GM21717 (cell line): ENCODE measurements around the gene SCAMP1.

Source experiments
- ATAC-seq: cut with Tn5 transposase; IDR thresholded peaks from one replicate; pipeline ENCODE4 v1.9.1; 2021; ENCODE audit warnings: mild to moderate bottlenecking, moderate library complexity; ENCODE audit not compliant: unreplicated experiment

Gene SCAMP1

DNA sequence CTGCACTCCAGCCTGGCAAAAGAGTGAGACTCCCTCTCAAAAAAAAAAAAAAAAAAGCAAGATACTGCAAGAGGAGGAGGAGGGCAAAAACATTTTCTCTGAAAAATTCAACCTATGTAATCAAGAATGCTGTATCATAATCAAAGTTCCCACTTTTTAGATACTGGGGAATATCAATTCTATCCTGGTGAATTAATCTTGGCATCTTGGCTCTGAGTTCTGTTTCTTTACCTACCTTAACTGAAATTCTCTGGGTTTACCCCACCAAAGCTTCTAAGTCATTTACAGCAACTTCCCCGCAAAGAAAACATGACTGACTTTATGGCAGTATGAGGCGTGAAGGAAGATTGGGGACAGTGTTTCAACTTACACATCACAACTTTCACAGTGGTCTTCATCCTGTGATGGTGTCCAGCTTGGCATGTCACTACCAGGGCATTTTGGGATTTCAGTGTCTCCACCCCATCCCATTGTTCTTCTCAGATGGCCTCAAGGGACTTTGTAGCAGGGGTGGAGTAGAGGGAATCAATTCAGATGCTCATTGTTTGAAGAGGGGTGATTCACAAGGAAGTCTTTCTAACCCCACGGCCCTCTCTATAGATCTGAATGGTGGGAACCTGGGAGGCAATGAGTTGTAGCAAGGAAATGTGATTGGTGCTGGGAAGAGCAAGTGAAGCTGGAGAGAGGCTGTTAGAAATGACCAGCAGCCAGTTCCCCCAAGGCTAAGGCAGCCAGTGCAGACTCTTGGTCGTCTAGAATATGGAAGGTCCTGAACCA is 130.5 kb downstream of the SCAMP1 start:
- no peak for ATAC-seq

DNA sequence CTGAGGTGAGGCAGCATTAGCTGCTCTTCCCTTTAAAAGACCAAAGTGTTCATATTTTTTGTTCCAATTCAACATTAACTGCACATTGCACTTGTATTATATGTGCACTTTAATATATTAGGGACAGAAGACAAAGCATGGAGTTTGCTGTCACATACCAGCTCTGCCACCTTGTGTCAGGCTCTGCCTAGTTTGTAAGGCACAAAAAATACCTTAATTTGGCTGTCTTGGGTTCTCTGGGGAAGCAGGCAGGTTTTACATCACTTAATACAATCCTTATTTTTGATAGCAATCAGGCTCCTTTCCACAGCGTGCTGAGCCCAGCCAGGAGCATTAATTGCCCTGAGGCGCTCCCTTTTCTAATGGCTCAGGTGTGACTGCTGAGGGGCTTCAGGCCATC is 131.8 kb downstream of the SCAMP1 start:
- no peak for ATAC-seq

DNA sequence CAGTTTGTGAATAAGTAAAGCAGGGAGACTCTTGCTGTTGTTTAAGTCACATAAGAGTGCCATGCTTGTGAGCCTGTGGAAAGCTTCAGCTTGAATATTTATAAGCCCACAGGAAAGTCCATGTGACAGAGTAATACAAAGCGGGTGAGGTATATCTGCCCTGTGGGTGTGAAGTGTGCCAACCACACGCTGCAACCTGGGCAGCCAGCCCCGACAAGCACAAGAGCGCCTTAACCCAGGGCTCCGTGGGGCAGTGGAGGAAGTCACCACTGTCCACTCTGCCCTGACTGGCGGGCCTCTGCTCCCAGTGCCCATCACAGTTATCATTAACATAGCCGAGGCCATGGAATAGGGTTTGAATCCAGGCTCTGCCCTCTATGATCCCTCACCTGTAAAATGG is 132.2 kb downstream of the SCAMP1 start:
- no peak for ATAC-seq

DNA sequence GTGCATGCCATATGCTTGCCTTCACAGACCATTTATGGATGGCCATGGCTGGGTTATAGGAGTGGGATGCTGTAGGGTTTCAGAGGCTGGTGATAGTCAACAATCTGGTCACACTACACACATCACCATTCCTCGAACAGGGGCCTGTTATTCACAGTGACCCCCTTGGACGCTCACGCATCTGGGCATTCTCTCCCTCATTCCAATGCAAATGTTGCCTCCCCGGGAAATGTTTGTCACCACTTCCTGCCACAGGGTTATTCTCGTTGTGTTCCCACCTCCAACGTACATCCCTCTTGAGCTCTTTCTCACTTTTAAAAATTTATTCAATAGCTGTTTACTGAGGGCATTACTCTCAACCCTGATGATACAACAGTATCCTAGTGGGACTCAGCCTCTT is 135.4 kb downstream of the SCAMP1 start:
- no peak for ATAC-seq

DNA sequence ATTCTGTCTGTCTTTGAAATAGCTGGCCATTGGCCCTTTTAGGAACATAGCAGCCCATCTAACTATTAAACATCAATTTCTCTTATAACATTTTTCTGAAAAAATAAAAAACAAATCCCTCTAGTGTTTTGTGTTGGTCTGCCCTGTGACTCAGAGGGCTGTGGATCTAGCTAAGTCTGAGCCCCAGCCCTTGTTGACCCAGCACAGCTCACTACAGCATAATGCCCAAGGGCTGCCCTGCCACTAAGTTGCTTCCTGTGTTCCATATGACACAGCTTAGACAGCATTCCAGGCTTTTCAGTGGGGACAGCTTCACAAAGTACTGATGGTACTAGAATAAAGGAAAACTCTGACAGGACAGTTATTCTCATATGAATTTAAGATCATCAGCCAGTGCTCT is 136.0 kb downstream of the SCAMP1 start:
- no peak for ATAC-seq

DNA sequence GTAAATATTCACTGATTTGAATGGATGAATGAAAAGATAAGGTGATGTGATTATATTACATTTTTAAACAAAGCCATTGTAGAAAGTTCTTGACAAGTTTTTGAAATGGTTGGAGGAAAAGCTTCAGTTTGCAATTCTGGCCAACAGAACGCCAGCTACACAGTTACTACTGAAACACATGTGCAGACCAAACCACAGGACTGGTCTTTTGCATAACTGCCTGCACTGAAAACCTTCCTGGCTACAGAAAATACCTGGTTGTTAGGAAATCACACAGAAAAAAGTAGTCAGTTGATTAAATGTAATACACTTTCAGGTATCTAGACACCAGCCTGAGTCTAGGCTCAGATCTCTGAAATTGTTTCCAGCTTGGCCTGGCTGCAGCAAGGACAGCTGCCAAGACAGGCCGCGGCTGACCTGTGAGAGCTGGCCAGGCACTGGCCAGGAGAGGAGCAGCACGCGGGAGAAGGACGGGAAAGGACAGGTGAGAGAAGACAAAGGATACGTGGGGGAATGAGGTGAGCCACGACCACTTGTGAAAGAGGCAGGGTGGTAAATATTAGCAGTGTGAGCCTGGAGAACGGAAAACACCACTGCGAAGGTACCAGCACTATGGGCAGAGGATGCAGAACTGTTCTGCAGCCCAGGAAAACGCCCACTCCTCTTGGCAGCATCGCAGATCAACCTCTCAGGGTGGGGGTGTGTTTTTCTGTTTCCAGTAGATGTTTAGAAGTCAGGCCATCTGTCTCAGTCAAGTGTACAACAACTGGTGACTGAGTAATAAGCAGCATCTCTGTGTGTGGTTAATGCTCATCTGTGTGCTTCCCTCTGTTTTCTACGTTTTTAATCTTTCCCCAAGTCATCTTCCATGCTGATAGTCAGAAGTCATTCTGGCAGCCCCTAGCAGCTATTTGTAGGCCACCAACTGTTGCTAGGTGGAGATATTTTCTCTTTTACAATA is 137.4 kb downstream of the SCAMP1 start:
- no peak for ATAC-seq

DNA sequence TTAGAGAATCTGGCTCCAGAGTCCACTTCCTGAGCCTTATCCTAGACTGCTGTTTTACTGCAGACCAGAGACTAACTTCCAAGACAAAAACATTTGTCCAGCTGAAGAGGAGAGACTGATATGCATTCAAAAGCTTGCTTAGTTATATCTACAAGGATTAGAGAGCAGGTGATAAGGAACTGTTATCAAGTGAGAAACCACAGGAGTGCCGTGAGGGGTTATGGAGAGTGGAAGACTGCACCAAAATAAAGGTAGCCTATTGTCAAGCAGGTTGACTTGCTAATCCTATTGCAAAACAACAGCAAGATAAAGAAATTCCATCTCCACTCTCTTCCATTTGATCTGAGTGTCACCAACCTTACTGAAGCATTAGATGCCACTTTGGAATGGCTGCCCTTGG is 139.1 kb downstream of the SCAMP1 start:
- ATAC-seq: no peak

DNA sequence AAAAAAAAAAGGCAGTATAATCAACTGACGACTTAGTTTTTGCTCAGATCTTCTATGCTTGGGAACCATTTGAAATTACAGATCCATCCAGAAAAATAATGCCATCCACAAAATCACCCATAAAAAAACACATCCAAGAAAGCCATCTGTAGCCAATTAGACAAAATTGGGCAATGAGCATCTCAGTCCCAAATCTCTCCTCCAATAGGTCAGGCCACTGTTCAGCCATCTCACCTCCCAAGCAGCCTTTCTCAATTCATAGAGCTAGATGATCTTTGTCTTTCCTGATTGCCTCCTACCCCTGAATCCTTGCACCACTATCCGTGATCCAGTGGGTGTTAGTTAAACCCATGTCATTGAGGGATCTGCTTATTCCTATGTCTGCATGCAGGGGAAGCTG is 139.6 kb downstream of the SCAMP1 start:
- ATAC-seq: no peak

DNA sequence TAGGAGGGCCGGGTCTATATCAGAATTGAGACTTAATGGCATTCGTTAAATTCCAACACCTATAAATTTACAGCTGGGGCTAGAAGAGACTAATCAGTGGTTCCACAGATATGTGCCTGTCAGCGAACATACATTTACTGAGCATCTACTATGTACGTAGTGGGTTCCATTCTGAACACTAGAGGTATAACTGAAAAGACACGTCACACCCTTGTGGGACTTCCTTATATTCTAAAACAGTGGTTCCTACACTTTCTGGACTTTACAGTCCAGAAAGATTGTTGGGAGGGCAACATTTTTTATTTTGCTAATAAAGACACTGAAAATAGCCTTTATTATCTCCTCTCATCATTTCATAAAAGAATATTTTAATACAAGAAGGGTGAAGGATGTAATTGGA is 140.5 kb downstream of the SCAMP1 start:
- ATAC-seq: no peak

DNA sequence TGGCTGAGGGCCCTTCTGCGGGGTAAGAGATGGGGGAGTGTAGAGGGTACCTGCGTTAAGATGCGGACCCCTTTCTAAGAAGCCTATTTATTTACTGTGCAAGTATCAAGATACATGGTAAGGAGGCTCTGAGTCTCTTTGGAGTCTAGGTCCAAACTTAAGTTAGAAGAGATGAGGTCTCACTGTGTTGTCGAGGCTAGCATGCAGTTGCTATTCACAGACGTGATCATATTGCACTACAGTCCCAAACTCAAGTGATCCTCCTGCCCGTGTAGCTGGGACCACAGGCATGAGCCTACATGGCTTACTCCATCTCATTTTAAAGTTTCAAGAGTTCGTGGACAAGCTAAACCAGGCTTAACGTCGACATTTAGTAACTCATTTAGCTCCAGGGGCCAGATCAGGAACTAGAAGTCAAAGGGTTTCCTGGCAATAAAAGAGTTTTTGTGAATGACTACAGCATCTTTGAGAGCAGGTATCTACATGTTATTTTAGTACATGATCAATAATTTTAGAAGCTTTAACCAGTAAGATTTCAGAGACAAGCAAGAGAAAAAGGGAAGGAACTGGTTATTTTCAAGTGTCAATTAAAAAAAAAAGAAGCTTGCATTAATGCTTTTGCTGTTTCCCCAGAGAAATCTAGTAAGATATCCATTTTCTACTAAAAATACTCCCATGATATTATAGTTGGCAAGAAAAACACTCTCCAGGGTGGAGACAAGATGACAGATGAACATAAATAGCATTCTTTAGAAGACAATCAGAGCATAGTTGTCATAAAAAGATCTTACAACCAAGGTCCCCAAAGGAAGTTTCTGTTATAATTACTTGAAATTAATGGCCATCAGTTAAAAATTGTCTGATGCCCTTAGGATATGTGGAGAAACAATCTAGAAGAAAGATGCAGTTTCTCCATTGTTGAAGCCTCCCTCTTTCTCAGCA is 141.3 kb downstream of the SCAMP1 start:
- no peak for ATAC-seq

DNA sequence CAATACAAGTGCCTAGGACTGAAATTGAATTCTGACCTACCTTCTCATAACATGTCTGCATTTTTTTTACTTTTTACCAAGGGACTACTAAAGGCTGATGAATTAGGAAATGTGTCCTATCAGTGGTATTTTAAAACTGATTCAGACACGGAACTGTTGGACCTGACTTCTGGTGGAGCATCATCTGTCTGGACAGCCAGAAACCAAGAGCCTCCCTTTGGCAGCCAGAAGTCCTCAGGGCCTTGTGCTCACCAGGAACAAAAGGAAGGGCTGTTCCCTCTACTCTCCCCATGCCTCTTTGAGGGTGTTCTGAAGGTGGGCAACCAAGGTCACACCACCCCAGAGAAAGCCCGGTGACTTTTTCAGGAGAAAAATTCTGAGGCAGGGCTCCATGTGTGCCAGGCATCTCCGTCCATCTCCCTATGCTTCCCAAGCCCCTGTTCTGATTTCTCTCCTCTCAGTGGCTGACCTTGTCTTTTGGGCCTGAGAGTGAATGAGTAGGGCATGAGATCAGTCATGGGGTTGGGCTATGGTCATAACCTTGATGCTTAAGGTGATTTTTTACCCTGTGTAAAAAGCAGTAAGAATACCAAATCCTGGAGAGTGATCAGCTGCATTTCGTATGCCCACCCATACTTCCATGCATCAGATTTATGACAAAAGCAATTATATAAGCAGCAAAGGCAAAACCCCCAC is 143.7 kb downstream of the SCAMP1 start:
- no peak for ATAC-seq

DNA sequence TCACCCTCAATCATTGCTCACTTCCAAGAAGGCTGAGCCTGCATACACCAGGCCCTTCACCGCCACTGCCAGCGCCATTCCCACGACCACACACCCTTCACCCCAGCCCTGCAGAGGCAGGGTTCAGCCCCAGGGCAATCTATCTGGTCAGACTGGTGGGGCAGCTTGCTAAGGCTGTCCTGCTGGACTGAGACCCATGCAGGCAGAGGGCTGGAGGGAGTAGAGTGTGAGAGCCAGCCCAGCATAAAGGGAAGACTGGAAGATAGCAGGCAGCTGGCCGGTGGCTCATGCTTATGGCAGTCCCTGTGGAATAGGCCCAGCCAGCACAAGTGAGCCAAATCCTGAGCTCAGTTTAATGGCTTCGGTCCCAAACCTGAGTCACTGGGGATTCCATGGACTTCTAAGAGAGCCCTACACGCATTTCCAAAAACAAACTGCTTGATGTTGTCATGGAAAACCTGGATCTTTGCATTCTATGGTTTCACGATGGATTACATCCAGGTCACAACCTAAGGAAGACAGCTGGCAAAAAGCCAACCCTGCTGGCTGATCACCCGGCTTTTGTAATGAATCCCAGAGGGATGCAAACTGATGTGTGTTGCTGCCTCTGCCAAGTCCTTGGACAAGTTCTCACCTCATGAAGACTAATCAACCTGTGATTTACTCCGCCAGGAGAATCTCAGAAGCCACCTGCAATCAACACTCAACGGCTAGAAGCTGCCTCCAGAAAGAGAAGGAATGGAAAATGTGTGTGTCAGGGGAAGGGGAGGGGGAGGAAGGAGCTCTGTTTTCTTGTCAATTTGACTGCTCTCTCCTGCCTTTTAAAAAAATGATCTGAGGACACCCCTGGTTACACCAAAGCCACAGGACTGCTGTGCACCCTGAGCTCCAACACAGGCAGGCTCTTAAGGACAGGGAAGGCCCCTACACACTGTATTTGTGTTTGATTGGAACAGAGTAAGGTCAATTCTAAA is 144.6 kb downstream of the SCAMP1 start:
- no peak for ATAC-seq

DNA sequence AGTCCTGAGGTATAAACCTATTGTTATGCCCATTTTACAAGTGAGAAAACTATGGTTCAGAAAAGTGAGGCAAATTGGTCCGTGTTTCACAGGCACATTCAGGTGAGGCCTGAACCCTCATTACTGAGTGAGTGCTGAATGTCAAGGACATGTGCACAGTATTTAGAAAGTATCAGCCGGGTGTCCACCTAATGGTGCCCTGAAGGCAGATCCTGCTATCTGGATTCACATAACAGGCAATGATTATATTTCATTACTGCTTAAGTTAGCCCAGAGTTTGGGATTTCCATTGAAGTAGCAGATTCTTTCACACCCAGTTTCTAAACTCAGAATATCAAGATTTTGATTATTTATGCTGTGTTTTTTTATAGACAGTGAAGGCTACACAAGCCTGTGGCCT is 145.4 kb downstream of the SCAMP1 start:
- ATAC-seq: no peak

DNA sequence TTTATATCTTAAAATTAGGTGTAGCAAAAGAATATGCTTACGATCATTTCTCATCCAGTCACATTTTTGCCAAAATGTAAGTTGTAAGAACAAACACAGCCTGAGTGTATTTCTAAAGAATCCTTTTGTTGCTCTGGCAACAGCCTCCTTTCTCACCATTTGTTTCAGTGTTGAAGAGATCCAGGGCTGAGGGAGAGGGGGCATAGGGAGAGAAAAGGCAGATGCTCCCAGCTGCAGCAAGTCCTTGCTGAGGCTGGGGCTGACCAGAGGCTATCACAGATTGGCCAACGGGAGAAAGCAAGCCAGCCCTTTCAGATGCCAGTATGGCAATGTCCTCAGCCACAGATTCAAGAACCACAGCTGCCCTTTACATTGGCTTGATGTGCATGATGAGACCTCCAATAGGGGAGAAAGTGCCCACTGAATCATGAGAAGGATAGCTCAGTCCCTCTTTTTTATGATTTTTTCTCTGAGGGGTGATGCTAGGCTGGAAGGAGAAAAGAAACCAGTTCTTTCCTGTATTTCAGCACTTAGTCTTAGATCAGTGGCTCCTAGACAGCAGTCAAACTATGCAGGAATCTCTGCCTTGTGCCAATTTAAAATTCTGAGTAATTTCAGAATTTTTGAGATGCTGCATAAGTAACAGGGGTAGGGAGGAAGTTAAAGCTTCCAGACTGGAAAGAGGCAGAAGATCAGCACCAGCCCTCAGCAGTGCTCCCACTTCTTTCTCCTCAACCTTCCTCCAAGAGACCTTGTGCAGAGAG is 146.0 kb downstream of the SCAMP1 start:
- no peak for ATAC-seq

DNA sequence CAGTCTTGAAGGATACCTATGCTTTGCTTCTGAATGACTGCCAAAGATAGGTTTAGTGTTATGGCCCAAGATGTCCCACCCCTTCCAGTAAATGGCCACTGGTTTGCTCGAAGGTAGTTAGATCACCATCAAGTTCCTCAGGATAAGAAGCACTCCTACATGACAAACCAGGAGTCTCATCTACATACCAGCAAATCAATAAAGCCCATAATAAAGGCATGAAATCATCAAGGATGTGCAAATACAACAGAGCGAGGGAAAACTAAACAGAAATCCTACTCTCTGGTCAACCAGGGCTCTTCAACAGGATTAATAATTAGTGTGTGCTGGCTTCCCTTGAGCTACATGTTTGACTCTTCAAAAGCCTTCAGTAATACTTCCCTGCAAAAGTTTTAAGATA is 147.1 kb downstream of the SCAMP1 start:
- ATAC-seq: no peak

DNA sequence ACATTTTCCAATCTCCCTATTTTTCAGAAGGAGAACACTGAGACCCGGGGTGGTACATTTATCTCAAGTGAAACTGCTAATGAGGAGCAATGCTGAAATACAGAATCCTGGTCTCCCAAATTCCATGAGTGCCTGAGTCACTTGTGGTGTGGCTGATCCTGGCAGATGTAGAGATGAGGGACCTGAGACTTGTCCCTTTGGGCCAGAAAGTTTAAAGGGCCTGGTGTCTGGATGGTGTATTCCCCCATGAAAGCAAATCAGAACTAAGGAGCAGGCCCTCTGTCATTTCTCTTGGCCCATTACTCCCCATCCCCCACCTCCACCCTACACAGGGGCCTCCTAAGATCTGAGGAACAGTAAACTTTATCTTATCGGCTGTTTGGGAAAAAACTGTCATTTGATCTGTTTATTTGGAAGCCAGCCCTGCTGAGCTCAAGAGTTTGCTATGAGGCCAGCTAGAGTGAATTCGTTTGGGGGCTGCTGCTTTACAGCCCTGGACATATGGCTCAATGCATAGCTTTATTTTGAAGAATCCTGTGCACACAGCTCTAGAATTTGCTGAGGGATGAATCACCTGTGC is 147.9 kb downstream of the SCAMP1 start:
- ATAC-seq: no peak

DNA sequence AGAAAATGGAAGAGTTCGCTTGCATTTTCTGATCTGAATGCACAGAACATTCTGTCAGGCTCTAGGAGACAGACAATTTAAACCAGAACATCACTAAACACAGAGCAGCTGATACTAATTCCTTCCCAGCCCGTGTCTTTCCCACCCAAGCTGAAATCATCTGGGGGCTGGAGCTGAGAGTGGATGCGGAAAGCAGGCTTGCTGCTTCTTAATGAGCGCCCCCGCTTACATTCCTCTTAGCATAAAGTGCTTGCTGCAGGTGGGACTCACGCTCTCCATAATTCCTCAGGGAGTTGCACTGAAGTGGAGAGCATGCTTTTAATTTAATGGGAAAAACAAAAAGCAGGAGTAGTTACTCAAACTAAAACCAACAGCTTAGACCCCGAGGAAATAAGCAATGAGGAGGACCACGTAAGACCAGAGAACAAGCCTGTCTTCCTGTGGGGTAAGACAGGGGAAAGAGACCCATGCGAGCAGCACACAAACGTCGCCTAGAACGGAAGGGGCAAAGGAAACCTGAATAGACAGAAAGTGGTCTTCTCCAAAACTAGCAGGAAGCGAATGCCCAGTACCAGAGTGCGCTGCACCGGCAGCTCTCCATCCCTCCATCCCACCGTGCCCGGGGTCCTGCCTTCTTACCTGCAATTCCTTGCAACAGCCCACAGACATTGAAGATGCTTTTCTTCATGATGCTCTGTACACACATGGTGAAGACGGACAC is 148.9 kb downstream of the SCAMP1 start:
- no peak for ATAC-seq
